ENCODE results near the gene FHIT.

GRCh38 chr3:60219501-60219900 is 1031.8 kb downstream of the FHIT start:
- no peak for TF ChIP-seq CTCF (conservative IDR thresholded peaks at IDR 0.05; ENCODE audit: low read depth, low read length)
- no peak for TF ChIP-seq EZH2phosphoT487 (IDR thresholded peaks at IDR 0.05; ENCODE audit: borderline replicate concordance, low read length)
- TF ChIP-seq EZH2 (IDR thresholded peaks at IDR 0.05; ENCODE audit: low read length, unreplicated experiment): no peak

Data from PC-3 (cell line).